ENCODE results near the gene SIN3B. TPM values are rescaled to one million over a fixed set of nuclear protein-coding genes. Genes with fewer than 3 reads are reported as not detected.

SIN3B gene
- total RNA-seq, 1 donor from 2014 or later, result 68.5 TPM

GRCh38 chr19:16837035-16837362, 7.8 kb downstream of the SIN3B start:
- TF ChIP-seq CTCF (IDR thresholded peaks at IDR 0.05) (no peak), POLR2AphosphoS5 (IDR thresholded peaks at IDR 0.05; ENCODE audit: insufficient read depth in 1 of 2, low read depth in 1 of 2) (no peak)
- Histone ChIP-seq H3K9me3 (no peaks in the 10 kb centered on the region), H3K4me3 (no peak overlapping the region), H3K36me3 (peaks cover 0 to 68% of the 10 kb centered on the region in 2 donors), H3K27ac (no peak overlapping the region), H3K27me3 (no peaks in the 10 kb centered on the region), H3K4me1 (peaks cover 9% of the 10 kb centered on the region)
- intact Hi-C loops (cut with DNase I), result no loop called here
- no peak for DNase-seq (ENCODE audit: extremely low spot score in 2 of 2)

- peaks cover 3% of the 10 kb centered on the region for H3K4me1 ChIP-seq
- DNase-seq (ENCODE audit: extremely low spot score in 2 of 2), result no peak
- H3K36me3 ChIP-seq, result peaks cover 0 to 56% of the 10 kb centered on the region in 2 donors
- no peak overlapping the region for H3K27ac ChIP-seq
- no peak overlapping the region for H3K4me3 ChIP-seq
- intact Hi-C loops (cut with DNase I), result no loop called here
- no peaks in the 10 kb centered on the region for H3K9me3 ChIP-seq
- no peak for TF ChIP-seq POLR2A (IDR thresholded peaks at IDR 0.05)
- TF ChIP-seq CTCF (IDR thresholded peaks at IDR 0.05), result no peak
- no peak for TF ChIP-seq POLR2AphosphoS5 (IDR thresholded peaks at IDR 0.05; ENCODE audit: insufficient read depth in 1 of 2, low read depth in 1 of 2)
- no peaks in the 10 kb centered on the region for H3K27me3 ChIP-seq
Observed at GRCh38 chr19:16841391-16841926, 12.3 kb downstream of the SIN3B start.

GRCh38 chr19:16846901-16847300, 17.7 kb downstream of the SIN3B start:
- Histone ChIP-seq H3K36me3 (peaks cover 0 to 81% of the 10 kb centered on the region in 2 donors), H3K4me1 (no peaks in the 10 kb centered on the region), H3K4me3 (no peak overlapping the region), H3K9me3 (no peaks in the 10 kb centered on the region), H3K27ac (no peak overlapping the region), H3K27me3 (no peaks in the 10 kb centered on the region)
- DNase-seq (ENCODE audit: extremely low spot score in 2 of 2), result no peak
- intact Hi-C loops (cut with DNase I), result no loop called here
- TF ChIP-seq CTCF (IDR thresholded peaks at IDR 0.05) (no peak), POLR2AphosphoS5 (IDR thresholded peaks at IDR 0.05; ENCODE audit: insufficient read depth in 1 of 2, low read depth in 1 of 2) (no peak), POLR2A (IDR thresholded peaks at IDR 0.05) (no peak)

- no peak for DNase-seq (ENCODE audit: extremely low spot score in 2 of 2)
- intact Hi-C loops (cut with DNase I), result no loop called here
- no peak overlapping the region for H3K4me3 ChIP-seq
- H3K27ac ChIP-seq, result no peak overlapping the region
- no peaks in the 10 kb centered on the region for H3K4me1 ChIP-seq
- no peaks in the 10 kb centered on the region for H3K27me3 ChIP-seq
- no peaks in the 10 kb centered on the region for H3K9me3 ChIP-seq
- TF ChIP-seq POLR2A (IDR thresholded peaks at IDR 0.05) (no peak), CTCF (IDR thresholded peaks at IDR 0.05) (no peak), POLR2AphosphoS5 (IDR thresholded peaks at IDR 0.05; ENCODE audit: insufficient read depth in 1 of 2, low read depth in 1 of 2) (no peak)
- H3K36me3 ChIP-seq, result peaks cover 0 to 81% of the 10 kb centered on the region in 2 donors
Observed at GRCh38 chr19:16847430-16847829, 18.2 kb downstream of the SIN3B start.

- TF ChIP-seq POLR2AphosphoS5 (IDR thresholded peaks at IDR 0.05; ENCODE audit: insufficient read depth in 1 of 2, low read depth in 1 of 2), result no peak
- TF ChIP-seq POLR2A (IDR thresholded peaks at IDR 0.05), result no peak
- TF ChIP-seq CTCF (IDR thresholded peaks at IDR 0.05), result no peak
- Histone ChIP-seq H3K9me3 (no peaks in the 10 kb centered on the region), H3K27me3 (no peaks in the 10 kb centered on the region), H3K27ac (no peak overlapping the region), H3K36me3 (peaks cover 0 to 83% of the 10 kb centered on the region in 2 donors), H3K4me1 (no peaks in the 10 kb centered on the region), H3K4me3 (no peak overlapping the region)
- DNase-seq (ENCODE audit: extremely low spot score in 2 of 2), result no peak
- intact Hi-C loops (cut with DNase I), result no loop called here
Observed at GRCh38 chr19:16849168-16849567, 20.0 kb downstream of the SIN3B start.

Data from vagina (tissue), 2 donors.